Mesendoderm (in vitro differentiated cells): ENCODE measurements around the gene TMEM86A.

ENCODE experiments used
- DNase-seq: peaks from one replicate; pipeline ENCODE4 v3.0.0; 2013
- H2AK5ac ChIP-seq: 2 replicates; pipeline ENCODE4 v1.6.1; 2013; ENCODE audit warnings: low read length, inconsistent platforms
- H2BK120ac ChIP-seq: 2 replicates; pipeline ENCODE4 v1.6.1; 2013; ENCODE audit warnings: low read depth, mild to moderate bottlenecking, low read length, moderate library complexity, mixed read lengths
- H2BK15ac ChIP-seq: replicated peaks from 2 replicates; pipeline ENCODE4 v1.6.1; 2013; ENCODE audit warnings: low read depth, mild to moderate bottlenecking, moderate library complexity
- H2BK5ac ChIP-seq: 2 replicates; pipeline ENCODE4 v1.6.1; 2013; ENCODE audit warnings: low read length, inconsistent platforms
- H3K18ac ChIP-seq: 2 replicates; pipeline ENCODE4 v1.6.1; 2013; ENCODE audit warnings: mild to moderate bottlenecking, low read length, mixed read lengths
- H3K23ac ChIP-seq: one replicate; pipeline ENCODE4 v1.6.1; 2013; ENCODE audit warnings: low read length
- H3K27ac ChIP-seq: 2 replicates; pipeline ENCODE4 v1.5.1; 2013; ENCODE audit warnings: low read depth, mild to moderate bottlenecking, inconsistent platforms, low read length, moderate library complexity
- H3K27me3 ChIP-seq: 2 replicates; pipeline ENCODE4 v1.6.1; 2013; ENCODE audit warnings: low read length, control low read depth, mild to moderate bottlenecking, inconsistent platforms; ENCODE audit not compliant: insufficient read depth, poor library complexity
- H3K36me3 ChIP-seq: 2 replicates; pipeline ENCODE4 v1.6.1; 2013; ENCODE audit warnings: low read length, inconsistent platforms; ENCODE audit not compliant: control insufficient read depth, insufficient read depth
- H3K4ac ChIP-seq: one replicate; pipeline ENCODE4 v1.6.1; 2013; ENCODE audit warnings: low read depth, mild to moderate bottlenecking, low read length, moderate library complexity
- H3K4me1 ChIP-seq: 2 replicates; pipeline ENCODE4 v1.6.1; 2013; ENCODE audit warnings: low read depth, low read length, inconsistent platforms; ENCODE audit not compliant: control insufficient read depth
- H3K4me2 ChIP-seq: 2 replicates; pipeline ENCODE4 v1.6.1; 2013; ENCODE audit warnings: low read length
- H3K4me3 ChIP-seq: 2 replicates; pipeline ENCODE4 v1.5.1; 2013; ENCODE audit warnings: mild to moderate bottlenecking, low read length
- H3K56ac ChIP-seq: one replicate; pipeline ENCODE4 v1.6.1; 2013; ENCODE audit warnings: low read length
- H3K79me1 ChIP-seq: 2 replicates; pipeline ENCODE4 v1.6.1; 2013; ENCODE audit warnings: low read length, inconsistent platforms
- H3K79me2 ChIP-seq: 2 replicates; pipeline ENCODE4 v1.6.1; 2013; ENCODE audit warnings: mild to moderate bottlenecking, low read length; ENCODE audit not compliant: control insufficient read depth, insufficient read depth
- H3K9ac ChIP-seq: 2 replicates; pipeline ENCODE4 v1.6.1; 2013; ENCODE audit warnings: low read length, inconsistent platforms
- H4K5ac ChIP-seq: one replicate; pipeline ENCODE4 v1.6.1; 2013; ENCODE audit warnings: low read length
- H4K8ac ChIP-seq: one replicate; pipeline ENCODE4 v1.6.1; 2013; ENCODE audit warnings: low read depth, mild to moderate bottlenecking, control low read depth, low read length, moderate library complexity
- WGBS: extraction: QIAGEN DNeasy Blood & Tissue Kit; methylation state at CpG from one replicate; pipeline ENCODE4 v1.1.7; 2013; ENCODE audit warnings: low lambda C conversion rate, missing lambda C conversion rate; ENCODE audit not compliant: insufficient coverage; ENCODE audit errors: extremely low coverage; 5-methylcytosine and 5-hydroxymethylcytosine counted together

TMEM86A gene

GRCh38 chr11:18700375-18700774, 1.8 kb downstream of the TMEM86A start:
- H3K4me2 ChIP-seq: no peak overlapping the region
- no CpG with 5 or more reads among the region's 1 CpG for WGBS
- no peak for DNase-seq

DNA sequence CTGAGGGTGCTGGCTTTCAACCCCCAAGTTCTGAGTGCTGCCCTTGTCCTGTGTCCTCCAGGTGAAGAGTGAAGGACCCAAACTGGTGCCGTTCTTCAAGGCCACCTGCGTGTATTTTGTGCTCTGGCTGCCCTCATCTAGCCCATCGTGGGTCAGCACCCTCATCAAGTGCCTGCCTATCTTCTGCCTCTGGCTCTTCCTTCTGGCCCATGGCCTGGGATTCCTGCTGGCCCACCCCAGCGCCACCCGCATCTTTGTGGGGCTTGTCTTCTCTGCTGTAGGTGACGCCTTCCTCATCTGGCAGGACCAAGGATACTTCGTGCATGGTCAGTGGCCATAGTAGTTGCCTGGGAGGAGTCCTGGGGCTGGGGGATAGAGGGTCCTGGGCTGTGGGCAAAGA, 2.3 kb downstream of the TMEM86A start:
- Histone ChIP-seq H4K8ac (no peak overlapping the region), H2BK120ac (no peak overlapping the region), H2BK5ac (no peak overlapping the region), H3K4me1 (peaks cover 2% of the 10 kb centered on the region), H3K18ac (no peak overlapping the region), H3K27me3 (peaks cover 2% of the 10 kb centered on the region), H3K4me2 (no peak overlapping the region), H3K56ac (no peak overlapping the region), H3K79me1 (no peaks in the 10 kb centered on the region), H3K79me2 (no peaks in the 10 kb centered on the region), H3K23ac (no peak overlapping the region), H3K4ac (no peak overlapping the region), H2BK15ac (no peak overlapping the region), H3K9ac (no peak overlapping the region), H4K5ac (no peak overlapping the region), H2AK5ac (no peak overlapping the region), H3K27ac (no peak overlapping the region), H3K36me3 (no peaks in the 10 kb centered on the region), H3K4me3 (no peak overlapping the region)
- WGBS: no CpG with 5 or more reads among the region's 7 CpGs
- DNase-seq: no peak

More at GRCh38 chr11:18700375-18700774, 1.8 kb downstream of the TMEM86A start:
- H3K79me2 ChIP-seq: no peaks in the 10 kb centered on the region
- no peak overlapping the region for H3K56ac ChIP-seq
- H3K4me3 ChIP-seq: no peak overlapping the region
- no peak overlapping the region for H4K5ac ChIP-seq
- peaks cover 2% of the 10 kb centered on the region for H3K4me1 ChIP-seq
- no peak overlapping the region for H2BK120ac ChIP-seq
- no peak overlapping the region for H3K9ac ChIP-seq
- no peak overlapping the region for H2AK5ac ChIP-seq
- no peak overlapping the region for H3K23ac ChIP-seq
- no peaks in the 10 kb centered on the region for H3K36me3 ChIP-seq
- H3K27ac ChIP-seq: no peak overlapping the region
- no peak overlapping the region for H3K4ac ChIP-seq
- no peak overlapping the region for H2BK5ac ChIP-seq
- H3K18ac ChIP-seq: no peak overlapping the region
- no peaks in the 10 kb centered on the region for H3K79me1 ChIP-seq
- H2BK15ac ChIP-seq: no peak overlapping the region
- H3K27me3 ChIP-seq: peaks cover 2% of the 10 kb centered on the region
- H4K8ac ChIP-seq: no peak overlapping the region

GRCh38 chr11:18701614-18702216, 3.1 kb downstream of the TMEM86A start:
- Histone ChIP-seq H3K27ac (no peak overlapping the region), H3K4ac (no peak overlapping the region), H3K4me3 (no peak overlapping the region), H4K5ac (no peak overlapping the region), H3K56ac (no peak overlapping the region), H2BK120ac (no peak overlapping the region), H2BK5ac (no peak overlapping the region), H3K4me1 (peaks cover 2% of the 10 kb centered on the region), H4K8ac (no peak overlapping the region), H3K9ac (no peak overlapping the region), H3K23ac (no peak overlapping the region), H3K79me1 (no peaks in the 10 kb centered on the region), H2AK5ac (no peak overlapping the region), H3K27me3 (peaks cover 2% of the 10 kb centered on the region), H3K79me2 (no peaks in the 10 kb centered on the region), H3K18ac (no peak overlapping the region), H3K4me2 (no peak overlapping the region), H3K36me3 (no peaks in the 10 kb centered on the region), H2BK15ac (no peak overlapping the region)
- DNase-seq: no peak
- no CpG with 5 or more reads among the region's 17 CpGs for WGBS

- H3K23ac ChIP-seq: no peak overlapping the region
Observed at GRCh38 chr11:18703001-18703763, 4.6 kb downstream of the TMEM86A start.

DNA sequence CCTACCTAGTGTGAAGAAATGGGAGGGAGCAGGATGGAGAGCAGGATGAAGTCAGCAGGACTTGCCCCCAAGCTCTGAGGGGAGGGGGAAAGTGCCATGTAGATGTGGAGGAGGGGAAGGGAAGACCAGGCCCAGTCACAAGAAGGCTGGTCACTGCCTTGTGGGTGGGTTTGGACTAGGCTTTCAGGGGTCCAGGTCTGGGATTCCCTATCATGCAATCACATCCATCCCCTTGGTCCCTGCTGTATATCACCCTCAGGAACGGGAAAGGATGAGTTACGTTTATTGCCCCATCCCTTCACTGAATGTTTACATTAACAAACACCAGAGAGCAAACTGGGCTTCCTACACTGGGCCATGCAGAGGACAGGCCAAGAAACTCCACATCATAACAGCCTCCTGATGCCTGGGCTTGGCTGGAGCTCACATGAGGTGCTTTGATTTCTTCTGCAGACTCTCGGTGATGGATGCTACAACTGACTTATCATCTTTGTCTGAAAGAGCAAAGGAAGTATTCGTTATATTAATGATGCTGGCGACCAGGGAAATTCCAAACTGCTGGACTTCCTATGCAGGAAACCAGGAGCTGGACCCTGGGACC, 5.6 kb downstream of the TMEM86A start:
- Histone ChIP-seq H3K79me1 (no peaks in the 10 kb centered on the region), H3K4ac (no peak overlapping the region), H3K4me3 (no peak overlapping the region), H3K36me3 (no peaks in the 10 kb centered on the region), H3K56ac (no peak overlapping the region), H3K9ac (no peak overlapping the region), H2BK120ac (no peak overlapping the region), H3K4me1 (no peaks in the 10 kb centered on the region), H2BK5ac (no peak overlapping the region), H3K27ac (no peak overlapping the region), H3K4me2 (no peak overlapping the region), H4K5ac (no peak overlapping the region), H3K27me3 (peaks cover 2% of the 10 kb centered on the region), H3K18ac (no peak overlapping the region), H2BK15ac (no peak overlapping the region), H2AK5ac (no peak overlapping the region), H4K8ac (no peak overlapping the region), H3K79me2 (no peaks in the 10 kb centered on the region), H3K23ac (no peak overlapping the region)
- DNase-seq: no peak
- WGBS: no CpG with 5 or more reads among the region's 5 CpGs

More at GRCh38 chr11:18703001-18703763, 4.6 kb downstream of the TMEM86A start:
- H4K8ac ChIP-seq: no peak overlapping the region
- no peak overlapping the region for H3K18ac ChIP-seq
- DNase-seq: no peak
- H2BK5ac ChIP-seq: no peak overlapping the region
- H3K27me3 ChIP-seq: peaks cover 2% of the 10 kb centered on the region
- no peak overlapping the region for H2AK5ac ChIP-seq
- no peaks in the 10 kb centered on the region for H3K36me3 ChIP-seq
- no peaks in the 10 kb centered on the region for H3K79me2 ChIP-seq
- WGBS: no CpG with 5 or more reads among the region's 2 CpGs
- no peak overlapping the region for H3K4ac ChIP-seq
- no peak overlapping the region for H3K4me3 ChIP-seq
- no peak overlapping the region for H4K5ac ChIP-seq
- H2BK120ac ChIP-seq: no peak overlapping the region
- no peak overlapping the region for H3K27ac ChIP-seq
- no peak overlapping the region for H3K56ac ChIP-seq
- peaks cover under 1% of the 10 kb centered on the region for H3K4me1 ChIP-seq
- H3K9ac ChIP-seq: no peak overlapping the region
- H3K79me1 ChIP-seq: no peaks in the 10 kb centered on the region
- no peak overlapping the region for H2BK15ac ChIP-seq
- H3K4me2 ChIP-seq: no peak overlapping the region
